Endodermal cell (in vitro differentiated cells): Measurements from ENCODE around the gene SCEL. TPM values are rescaled to one million over a fixed set of nuclear protein-coding genes. Genes with fewer than 3 reads are reported as not detected.
"Not testable (repeated sequence)": the region's sequence is repeated elsewhere in the genome, so short reads cannot be mapped to it uniquely, and the experiment has no call there.

Source experiments
- DNase-seq: peaks from one replicate; pipeline ENCODE4 v3.0.0-alpha.2; 2017
- H3K27ac ChIP-seq: 2 replicates; pipeline ENCODE4 v1.5.1; 2013; ENCODE audit warnings: mild to moderate bottlenecking, low read depth, low read length, moderate library complexity
- H3K27me3 ChIP-seq: 2 replicates; pipeline ENCODE4 v1.6.1; 2013; ENCODE audit warnings: mild to moderate bottlenecking, low read length, moderate library complexity; ENCODE audit not compliant: insufficient read depth, control insufficient read depth, poor library complexity, severe bottlenecking
- H3K36me3 ChIP-seq: 2 replicates; pipeline ENCODE4 v1.7.0; 2013; ENCODE audit warnings: mild to moderate bottlenecking, low read length, moderate library complexity; ENCODE audit not compliant: control insufficient read depth, insufficient read depth
- H3K4me1 ChIP-seq: one replicate; pipeline ENCODE4 v1.7.0; 2013; ENCODE audit warnings: low read length; ENCODE audit not compliant: control insufficient read depth, insufficient read depth
- H3K4me3 ChIP-seq: 2 replicates; pipeline ENCODE4 v1.5.1; 2013; ENCODE audit warnings: mild to moderate bottlenecking, low read length, moderate library complexity
- H3K9ac ChIP-seq: 2 replicates; pipeline ENCODE4 v1.6.1; 2013; ENCODE audit warnings: mild to moderate bottlenecking, low read length, moderate library complexity; ENCODE audit not compliant: poor library complexity, severe bottlenecking; ENCODE audit errors: extremely low read depth
- H3K9me3 ChIP-seq: 2 replicates; pipeline ENCODE4 v1.6.1; 2013; ENCODE audit warnings: mild to moderate bottlenecking, low read length, moderate library complexity; ENCODE audit not compliant: control insufficient read depth
- H3K27ac Mint-ChIP-seq: 2 replicates; pipeline ENCODE4 v1.8.0; 2020; ENCODE audit warnings: mixed read lengths
- H3K27me3 Mint-ChIP-seq: 2 replicates; pipeline ENCODE4 v1.8.0; 2021; ENCODE audit warnings: mild to moderate bottlenecking, mixed read lengths; ENCODE audit not compliant: insufficient read depth
- H3K36me3 Mint-ChIP-seq: 2 replicates; pipeline ENCODE4 v1.8.0; 2020; ENCODE audit warnings: low read depth, mixed read lengths
- H3K4me1 Mint-ChIP-seq: 2 replicates; pipeline ENCODE4 v1.8.0; 2020; ENCODE audit warnings: mixed read lengths
- H3K4me3 Mint-ChIP-seq: 2 replicates; pipeline ENCODE4 v1.8.0; 2020; ENCODE audit warnings: mild to moderate bottlenecking, moderate library complexity, mixed read lengths
- H3K9me3 Mint-ChIP-seq: 2 replicates; pipeline ENCODE4 v1.8.0; 2020; ENCODE audit warnings: mild to moderate bottlenecking, mixed read lengths
- CTCF ChIP-seq: fragments of 200-600 bp; sonication (generic); conservative IDR thresholded peaks from 2 replicates; pipeline ENCODE4 v1.5.0; 2021; ENCODE audit warnings: antibody characterized with exemption, mild to moderate bottlenecking
- WGBS, 2 experiments: methylation state at CpG; one replicate each; pipeline versions ENCODE4 v1.1.5 to v1.1.7; 2013; ENCODE audit warnings: missing lambda C conversion rate in 2 of 2, mixed read lengths in 1 of 2; ENCODE audit not compliant: insufficient coverage in 1 of 2, insufficient read length in 1 of 2; 5-methylcytosine and 5-hydroxymethylcytosine counted together
- total RNA-seq, 2 donors: library from RNA; stranded (reverse); fragmentation: NEBNext Ultra II Directional in 1 of 2; extraction: Animal tissue kit (Norgen Biotek cat#: 25700) in 1 of 2; gene quantifications; 2 replicates in 1 of 2; 3 replicates in 1 of 2; pipeline ENCODE4 v1.2.1, GENCODE V29; 2021

The SCEL gene
- total RNA-seq, 2 donors from 2014 or later: 0.18 TPM; not detected in 1

- Histone ChIP-seq H3K4me3 (no peak overlapping the region), H3K4me1 (no peaks in the 10 kb centered on the region), H3K9ac (no peak overlapping the region), H3K27ac (no peak overlapping the region), H3K36me3 (no peaks in the 10 kb centered on the region), H3K27me3 (no peaks in the 10 kb centered on the region), H3K9me3 (peaks cover 13% of the 10 kb centered on the region)
- H3K4me1 Mint-ChIP-seq: no peaks in the 10 kb centered on the region
- no peaks in the 10 kb centered on the region for H3K36me3 Mint-ChIP-seq
- peaks cover 4% of the 10 kb centered on the region for H3K9me3 Mint-ChIP-seq
- TF ChIP-seq CTCF: no peak
- no peak for DNase-seq
- H3K4me3 Mint-ChIP-seq: no peak overlapping the region
- H3K27me3 Mint-ChIP-seq: no peaks in the 10 kb centered on the region
- H3K27ac Mint-ChIP-seq: no peak overlapping the region
Observed at GRCh38 chr13:77650409-77650808, 114.9 kb downstream of the SCEL start.

GRCh38 chr13:77653301-77653700, 117.8 kb downstream of the SCEL start:
- no peak overlapping the region for H3K27ac Mint-ChIP-seq
- H3K4me1 Mint-ChIP-seq: no peaks in the 10 kb centered on the region
- Histone ChIP-seq H3K27me3 (no peaks in the 10 kb centered on the region), H3K36me3 (no peaks in the 10 kb centered on the region), H3K27ac (no peak overlapping the region), H3K4me1 (no peaks in the 10 kb centered on the region), H3K4me3 (no peak overlapping the region), H3K9ac (no peak overlapping the region), H3K9me3 (peaks cover 13% of the 10 kb centered on the region)
- H3K9me3 Mint-ChIP-seq: peaks cover 4% of the 10 kb centered on the region
- no peaks in the 10 kb centered on the region for H3K36me3 Mint-ChIP-seq
- no peak for TF ChIP-seq CTCF
- no peak overlapping the region for H3K4me3 Mint-ChIP-seq
- WGBS, 2 experiments: 90% methylated on average over 2 of the region's 2 CpGs; no CpG with 5 or more reads in 1 of the 2 experiments
- H3K27me3 Mint-ChIP-seq: no peaks in the 10 kb centered on the region
- DNase-seq: no peak

- not testable (repeated sequence) for DNase-seq, H3K27ac ChIP-seq, H3K4me3 Mint-ChIP-seq, H3K27me3 Mint-ChIP-seq, H3K27me3 ChIP-seq, H3K4me1 ChIP-seq, H3K4me3 ChIP-seq, H3K9me3 ChIP-seq, H3K4me1 Mint-ChIP-seq, H3K27ac Mint-ChIP-seq, H3K36me3 ChIP-seq, H3K9ac ChIP-seq, H3K36me3 Mint-ChIP-seq
- WGBS, 2 experiments: 92 to 94% methylated on average over 8 to 23 of the region's 23 CpGs
- peaks cover 27% of the 10 kb centered on the region for H3K9me3 Mint-ChIP-seq
Observed at GRCh38 chr13:77660016-77660415, 124.5 kb downstream of the SCEL start.

GRCh38 chr13:77660841-77661250, 125.3 kb downstream of the SCEL start:
- no peaks in the 10 kb centered on the region for H3K4me1 ChIP-seq
- no peak for DNase-seq
- 93 to 100% methylated on average over 2 to 15 of the region's 15 CpGs for WGBS, 2 experiments
- Mint-ChIP-seq H3K27me3 (no peaks in the 10 kb centered on the region), H3K4me3 (no peak overlapping the region), H3K9me3 (peaks cover 27% of the 10 kb centered on the region), H3K36me3 (peaks cover 2% of the 10 kb centered on the region), H3K27ac (no peak overlapping the region), H3K4me1 (no peaks in the 10 kb centered on the region)
- H3K36me3 ChIP-seq: no peaks in the 10 kb centered on the region
- H3K27me3 ChIP-seq: no peaks in the 10 kb centered on the region
- no peak for TF ChIP-seq CTCF
- no peak overlapping the region for H3K4me3 ChIP-seq
- no peak overlapping the region for H3K9ac ChIP-seq
- H3K27ac ChIP-seq: no peak overlapping the region
- no peaks in the 10 kb centered on the region for H3K9me3 ChIP-seq

GRCh38 chr13:77662301-77662700, 126.8 kb downstream of the SCEL start:
- not testable (repeated sequence) for H3K9ac ChIP-seq, H3K4me3 Mint-ChIP-seq, H3K27ac Mint-ChIP-seq, H3K27ac ChIP-seq, H3K36me3 Mint-ChIP-seq, H3K4me3 ChIP-seq, H3K9me3 ChIP-seq, DNase-seq, H3K27me3 ChIP-seq, H3K4me1 Mint-ChIP-seq, H3K36me3 ChIP-seq, H3K4me1 ChIP-seq, H3K27me3 Mint-ChIP-seq
- H3K9me3 Mint-ChIP-seq: peaks cover 27% of the 10 kb centered on the region
- WGBS, 2 experiments: 93 to 95% methylated on average over 13 to 15 of the region's 16 CpGs
